MV-4-11 (cell line): ENCODE results near the gene PWP1.

ENCODE experiments used
- DNase-seq: peaks from one replicate; lab custom pipeline; 2025; lab: John Stamatoyannopoulos, UW

The PWP1 gene

GRCh38 chr12:107735763-107736162 is 50.2 kb downstream of the PWP1 start:
- DNase-seq, result no peak

GRCh38 chr12:107736914-107737313 is 51.3 kb downstream of the PWP1 start:
- DNase-seq, result peak; percentile 77

GRCh38 chr12:107748472-107748871 is 62.9 kb downstream of the PWP1 start:
- DNase-seq, result peak; percentile 70

GRCh38 chr12:107749083-107749482 is 63.5 kb downstream of the PWP1 start:
- DNase-seq, result no peak

GRCh38 chr12:107759410-107759809 is 73.8 kb downstream of the PWP1 start:
- peak; percentile 57 for DNase-seq

- DNase-seq, result no peak
Measured at GRCh38 chr12:107760207-107760808, 74.7 kb downstream of the PWP1 start.

- peak; percentile 90 for DNase-seq
Measured at GRCh38 chr12:107760809-107761501, 75.4 kb downstream of the PWP1 start, which contains the start of gene PRDM4. Gene PRDM4, minus strand, starts transcription at chr12:107761137. Its CDS starts 622 bp downstream, at chr12:107760515.

- no peak for DNase-seq
Measured at GRCh38 chr12:107761502-107761904, 75.9 kb downstream of the PWP1 start.
